Liver (tissue), 9 donors: ENCODE results near the gene IER3IP1. TPM values are rescaled to one million over a fixed set of nuclear protein-coding genes. Genes with fewer than 3 reads are reported as not detected.

Experiments
- DNase-seq: peaks from one replicate; pipeline ENCODE4 v3.0.0-alpha.2; 2017; ENCODE audit warnings: low spot score
- H3K27ac ChIP-seq, 2 donors: one replicate each; pipeline ENCODE4 v1.7.0; 2013; ENCODE audit warnings: inconsistent platforms in 2 of 2, low read length in 2 of 2, control low read depth in 1 of 2, low read depth in 1 of 2, mild to moderate bottlenecking in 1 of 2
- H3K27me3 ChIP-seq, 4 donors: one replicate each; pipeline versions ENCODE4 v1.6.1 to v1.7.0; 2013; ENCODE audit warnings: low read length in 3 of 4, inconsistent platforms in 1 of 4, mild to moderate bottlenecking in 1 of 4, moderate library complexity in 1 of 4; ENCODE audit not compliant: control insufficient read depth in 4 of 4, insufficient read depth in 4 of 4
- H3K36me3 ChIP-seq, 4 donors: one replicate each; pipeline versions ENCODE4 v1.6.1 to v1.7.0; 2013; ENCODE audit warnings: low read length in 3 of 4, mild to moderate bottlenecking in 3 of 4, low read depth in 1 of 4, moderate library complexity in 1 of 4; ENCODE audit not compliant: control insufficient read depth in 4 of 4, insufficient read depth in 3 of 4
- H3K4me1 ChIP-seq, 4 donors: one replicate each; pipeline versions ENCODE4 v1.6.1 to v1.7.0; 2013; ENCODE audit warnings: low read length in 3 of 4, mild to moderate bottlenecking in 3 of 4, moderate library complexity in 1 of 4; ENCODE audit not compliant: control insufficient read depth in 4 of 4, insufficient read depth in 4 of 4
- H3K4me3 ChIP-seq, 3 donors: one replicate each; pipeline versions ENCODE4 v1.6.1 to v1.7.0; 2013; ENCODE audit warnings: low read length in 3 of 3, control low read depth in 1 of 3, low read depth in 1 of 3, mild to moderate bottlenecking in 1 of 3
- H3K9ac ChIP-seq, 2 donors: one replicate each; pipeline ENCODE4 v1.7.0; 2013; ENCODE audit warnings: low read length in 2 of 2, mild to moderate bottlenecking in 2 of 2, moderate library complexity in 2 of 2, control low read depth in 1 of 2, low read depth in 1 of 2
- H3K9me3 ChIP-seq, 4 donors: one replicate each; pipeline versions ENCODE4 v1.6.1 to v1.7.0; 2013; ENCODE audit warnings: low read length in 3 of 4; ENCODE audit not compliant: control insufficient read depth in 4 of 4
- EGR1 ChIP-seq, 2 donors: IDR thresholded peaks; 2 replicates each; pipeline ENCODE4 v1.6.1; 2016 to 2018; ENCODE audit warnings: antibody characterized with exemption in 2 of 2, low read depth in 2 of 2
- FOXA1 ChIP-seq: IDR thresholded peaks from 2 replicates; pipeline ENCODE4 v1.6.1; 2016; ENCODE audit warnings: antibody characterized with exemption
- FOXA2 ChIP-seq: IDR thresholded peaks from 2 replicates; pipeline ENCODE4 v1.6.1; 2016; ENCODE audit warnings: antibody characterized with exemption
- GABPA ChIP-seq, 2 donors: IDR thresholded peaks in 1 of 2; conservative IDR thresholded peaks in 1 of 2; 2 replicates each; pipeline ENCODE4 v1.6.1; 2016; ENCODE audit warnings: antibody characterized with exemption in 2 of 2, mild to moderate bottlenecking in 1 of 2, moderate library complexity in 1 of 2
- HNF4A ChIP-seq, 2 donors: conservative IDR thresholded peaks; 2 replicates each; pipeline ENCODE4 v1.6.1; 2016; ENCODE audit warnings: antibody characterized with exemption in 2 of 2, mild to moderate bottlenecking in 2 of 2
- HNF4G ChIP-seq: IDR thresholded peaks from 2 replicates; pipeline ENCODE4 v1.6.1; 2016; ENCODE audit warnings: antibody characterized with exemption
- JUND ChIP-seq, 2 donors: IDR thresholded peaks; 2 replicates each; pipeline ENCODE4 v1.6.1; 2016; ENCODE audit warnings: antibody characterized with exemption in 2 of 2
- NR2F2 ChIP-seq: IDR thresholded peaks from 2 replicates; pipeline ENCODE4 v1.6.1; 2016; ENCODE audit warnings: antibody characterized with exemption
- RAD21 ChIP-seq, 2 donors: IDR thresholded peaks; 2 replicates each; pipeline ENCODE4 v1.6.1; 2016; ENCODE audit warnings: antibody characterized with exemption in 2 of 2, mild to moderate bottlenecking in 2 of 2
- RXRA ChIP-seq, 2 donors: IDR thresholded peaks; 2 replicates each; pipeline ENCODE4 v1.6.1; 2017 to 2018; ENCODE audit warnings: antibody characterized with exemption in 2 of 2, mild to moderate bottlenecking in 1 of 2
- SP1 ChIP-seq: IDR thresholded peaks from 2 replicates; pipeline ENCODE4 v1.6.1; 2018; ENCODE audit warnings: antibody characterized with exemption, mild to moderate bottlenecking
- TAF1 ChIP-seq: conservative IDR thresholded peaks from 2 replicates; pipeline ENCODE4 v1.6.1; 2016; ENCODE audit warnings: antibody characterized with exemption, mild to moderate bottlenecking
- YY1 ChIP-seq: IDR thresholded peaks from 2 replicates; pipeline ENCODE4 v1.6.1; 2016; ENCODE audit warnings: antibody characterized with exemption, mild to moderate bottlenecking
- WGBS: extraction: QIAGEN DNeasy Blood & Tissue Kit; methylation state at CpG from one replicate; pipeline ENCODE4 v1.1.7; 2013; 5-methylcytosine and 5-hydroxymethylcytosine counted together
- polyA plus RNA-seq, 2 donors: library from polyadenylated mRNA; stranded (reverse) in 1 of 2; unstranded in 1 of 2; fragments of 200-250 nt in 1 of 2; fragments of >200 nt in 1 of 2; fragmentation: Nextera tagmentation in 1 of 2; extraction: Ambion mirVana in 1 of 2; gene quantifications; one replicate each; pipeline versions ENCODE4 v1.2.1 to v1.2.3, GENCODE V29; 2013 to 2015
- total RNA-seq, 2 donors: library from RNA; depleted of rRNA; stranded (reverse); fragments of >200 nt; gene quantifications; one replicate each; pipeline ENCODE4 v1.2.3, GENCODE V29; 2014
- TF ChIP-seq, protein P1 (sequence below): IDR thresholded peaks from 2 replicates; pipeline ENCODE4 v1.6.1; 2016; ENCODE audit warnings: antibody characterized with exemption
- TF ChIP-seq, protein P2 (sequence below): IDR thresholded peaks from 2 replicates; pipeline ENCODE4 v1.6.1; 2016; ENCODE audit warnings: antibody characterized with exemption
- TF ChIP-seq, protein P3 (sequence below): IDR thresholded peaks from 2 replicates; pipeline ENCODE4 v1.6.1; 2016; ENCODE audit warnings: antibody characterized with exemption
- TF ChIP-seq, protein P4 (sequence below): fragments of 150-350 bp; IDR thresholded peaks from 2 replicates; pipeline ENCODE4 v1.5.1; 2017; ENCODE audit warnings: improper control_type of control experiment, low read depth, low read length; ENCODE audit not compliant: missing input control
- TF ChIP-seq, protein P5 (sequence below): IDR thresholded peaks from 2 replicates; pipeline ENCODE4 v1.6.1; 2016; ENCODE audit warnings: antibody characterized with exemption, mild to moderate bottlenecking
- donor health status: healthy.
- donor health status: healthy.
- donor health status: healthy.
- donor health status: healthy.
- donor health status: healthy.

Gene IER3IP1
- total and polyA plus RNA-seq, 4 donors = 8.0 to 24.9 (median 11.3) TPM

DNA sequence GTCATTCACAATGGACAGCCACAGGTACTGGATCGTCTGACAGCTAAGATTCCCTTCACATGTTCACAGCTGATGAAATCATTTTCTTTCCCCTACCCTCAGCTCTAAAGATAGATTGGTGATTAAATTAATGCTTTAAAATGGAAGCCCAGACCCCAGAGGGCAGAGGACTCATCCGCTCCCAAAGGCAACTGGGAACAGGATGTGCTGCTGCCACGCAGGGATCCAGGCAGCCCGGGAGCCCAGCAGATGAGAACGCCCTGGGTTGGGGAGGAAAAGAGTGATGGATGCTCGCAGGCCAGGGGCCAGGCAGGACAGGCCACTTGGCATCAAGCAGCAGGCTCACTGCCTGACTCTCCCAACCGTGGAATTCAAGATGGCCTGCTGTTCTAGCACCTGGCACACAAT is 67.2 kb downstream of the IER3IP1 start:
- peaks cover 7 to 58% (median 40%) of the 10 kb centered on the region in 4 donors for H3K36me3 ChIP-seq
- no peaks in the 10 kb centered on the region for H3K4me1 ChIP-seq
- 92% methylated on average over 7 of the region's 7 CpGs for WGBS
- DNase-seq = no peak
- no peak overlapping the region for H3K27ac ChIP-seq
- H3K4me3 ChIP-seq = no peak overlapping the region
- H3K27me3 ChIP-seq = no peaks in the 10 kb centered on the region
- TF ChIP-seq, protein P1, sequence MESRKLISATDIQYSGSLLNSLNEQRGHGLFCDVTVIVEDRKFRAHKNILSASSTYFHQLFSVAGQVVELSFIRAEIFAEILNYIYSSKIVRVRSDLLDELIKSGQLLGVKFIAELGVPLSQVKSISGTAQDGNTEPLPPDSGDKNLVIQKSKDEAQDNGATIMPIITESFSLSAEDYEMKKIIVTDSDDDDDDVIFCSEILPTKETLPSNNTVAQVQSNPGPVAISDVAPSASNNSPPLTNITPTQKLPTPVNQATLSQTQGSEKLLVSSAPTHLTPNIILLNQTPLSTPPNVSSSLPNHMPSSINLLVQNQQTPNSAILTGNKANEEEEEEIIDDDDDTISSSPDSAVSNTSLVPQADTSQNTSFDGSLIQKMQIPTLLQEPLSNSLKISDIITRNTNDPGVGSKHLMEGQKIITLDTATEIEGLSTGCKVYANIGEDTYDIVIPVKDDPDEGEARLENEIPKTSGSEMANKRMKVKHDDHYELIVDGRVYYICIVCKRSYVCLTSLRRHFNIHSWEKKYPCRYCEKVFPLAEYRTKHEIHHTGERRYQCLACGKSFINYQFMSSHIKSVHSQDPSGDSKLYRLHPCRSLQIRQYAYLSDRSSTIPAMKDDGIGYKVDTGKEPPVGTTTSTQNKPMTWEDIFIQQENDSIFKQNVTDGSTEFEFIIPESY = no peak
- TF ChIP-seq, protein P2, sequence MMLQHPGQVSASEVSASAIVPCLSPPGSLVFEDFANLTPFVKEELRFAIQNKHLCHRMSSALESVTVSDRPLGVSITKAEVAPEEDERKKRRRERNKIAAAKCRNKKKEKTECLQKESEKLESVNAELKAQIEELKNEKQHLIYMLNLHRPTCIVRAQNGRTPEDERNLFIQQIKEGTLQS = no peak
- TF ChIP-seq, protein P3, sequence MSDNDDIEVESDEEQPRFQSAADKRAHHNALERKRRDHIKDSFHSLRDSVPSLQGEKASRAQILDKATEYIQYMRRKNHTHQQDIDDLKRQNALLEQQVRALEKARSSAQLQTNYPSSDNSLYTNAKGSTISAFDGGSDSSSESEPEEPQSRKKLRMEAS = no peak
- TF ChIP-seq, protein P4, sequence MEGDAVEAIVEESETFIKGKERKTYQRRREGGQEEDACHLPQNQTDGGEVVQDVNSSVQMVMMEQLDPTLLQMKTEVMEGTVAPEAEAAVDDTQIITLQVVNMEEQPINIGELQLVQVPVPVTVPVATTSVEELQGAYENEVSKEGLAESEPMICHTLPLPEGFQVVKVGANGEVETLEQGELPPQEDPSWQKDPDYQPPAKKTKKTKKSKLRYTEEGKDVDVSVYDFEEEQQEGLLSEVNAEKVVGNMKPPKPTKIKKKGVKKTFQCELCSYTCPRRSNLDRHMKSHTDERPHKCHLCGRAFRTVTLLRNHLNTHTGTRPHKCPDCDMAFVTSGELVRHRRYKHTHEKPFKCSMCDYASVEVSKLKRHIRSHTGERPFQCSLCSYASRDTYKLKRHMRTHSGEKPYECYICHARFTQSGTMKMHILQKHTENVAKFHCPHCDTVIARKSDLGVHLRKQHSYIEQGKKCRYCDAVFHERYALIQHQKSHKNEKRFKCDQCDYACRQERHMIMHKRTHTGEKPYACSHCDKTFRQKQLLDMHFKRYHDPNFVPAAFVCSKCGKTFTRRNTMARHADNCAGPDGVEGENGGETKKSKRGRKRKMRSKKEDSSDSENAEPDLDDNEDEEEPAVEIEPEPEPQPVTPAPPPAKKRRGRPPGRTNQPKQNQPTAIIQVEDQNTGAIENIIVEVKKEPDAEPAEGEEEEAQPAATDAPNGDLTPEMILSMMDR = no peak
- TF ChIP-seq RXRA (IDR thresholded peaks at IDR 0.05) (no peak), HNF4G (no peak), JUND (IDR thresholded peaks at IDR 0.05) (no peak), GABPA (IDR thresholded peaks at IDR 0.05 in 1 of 2, conservative IDR thresholded peaks at IDR 0.05 in 1 of 2) (no peak), SP1 (no peak), HNF4A (conservative IDR thresholded peaks at IDR 0.05) (no peak), EGR1 (IDR thresholded peaks at IDR 0.05; ENCODE audit: low read depth in 2 of 2) (no peak), YY1 (no peak), TAF1 (no peak)
- TF ChIP-seq, protein P5, sequence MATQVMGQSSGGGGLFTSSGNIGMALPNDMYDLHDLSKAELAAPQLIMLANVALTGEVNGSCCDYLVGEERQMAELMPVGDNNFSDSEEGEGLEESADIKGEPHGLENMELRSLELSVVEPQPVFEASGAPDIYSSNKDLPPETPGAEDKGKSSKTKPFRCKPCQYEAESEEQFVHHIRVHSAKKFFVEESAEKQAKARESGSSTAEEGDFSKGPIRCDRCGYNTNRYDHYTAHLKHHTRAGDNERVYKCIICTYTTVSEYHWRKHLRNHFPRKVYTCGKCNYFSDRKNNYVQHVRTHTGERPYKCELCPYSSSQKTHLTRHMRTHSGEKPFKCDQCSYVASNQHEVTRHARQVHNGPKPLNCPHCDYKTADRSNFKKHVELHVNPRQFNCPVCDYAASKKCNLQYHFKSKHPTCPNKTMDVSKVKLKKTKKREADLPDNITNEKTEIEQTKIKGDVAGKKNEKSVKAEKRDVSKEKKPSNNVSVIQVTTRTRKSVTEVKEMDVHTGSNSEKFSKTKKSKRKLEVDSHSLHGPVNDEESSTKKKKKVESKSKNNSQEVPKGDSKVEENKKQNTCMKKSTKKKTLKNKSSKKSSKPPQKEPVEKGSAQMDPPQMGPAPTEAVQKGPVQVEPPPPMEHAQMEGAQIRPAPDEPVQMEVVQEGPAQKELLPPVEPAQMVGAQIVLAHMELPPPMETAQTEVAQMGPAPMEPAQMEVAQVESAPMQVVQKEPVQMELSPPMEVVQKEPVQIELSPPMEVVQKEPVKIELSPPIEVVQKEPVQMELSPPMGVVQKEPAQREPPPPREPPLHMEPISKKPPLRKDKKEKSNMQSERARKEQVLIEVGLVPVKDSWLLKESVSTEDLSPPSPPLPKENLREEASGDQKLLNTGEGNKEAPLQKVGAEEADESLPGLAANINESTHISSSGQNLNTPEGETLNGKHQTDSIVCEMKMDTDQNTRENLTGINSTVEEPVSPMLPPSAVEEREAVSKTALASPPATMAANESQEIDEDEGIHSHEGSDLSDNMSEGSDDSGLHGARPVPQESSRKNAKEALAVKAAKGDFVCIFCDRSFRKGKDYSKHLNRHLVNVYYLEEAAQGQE = no peak
- H3K9ac ChIP-seq = no peak overlapping the region
- no peaks in the 10 kb centered on the region for H3K9me3 ChIP-seq

DNA sequence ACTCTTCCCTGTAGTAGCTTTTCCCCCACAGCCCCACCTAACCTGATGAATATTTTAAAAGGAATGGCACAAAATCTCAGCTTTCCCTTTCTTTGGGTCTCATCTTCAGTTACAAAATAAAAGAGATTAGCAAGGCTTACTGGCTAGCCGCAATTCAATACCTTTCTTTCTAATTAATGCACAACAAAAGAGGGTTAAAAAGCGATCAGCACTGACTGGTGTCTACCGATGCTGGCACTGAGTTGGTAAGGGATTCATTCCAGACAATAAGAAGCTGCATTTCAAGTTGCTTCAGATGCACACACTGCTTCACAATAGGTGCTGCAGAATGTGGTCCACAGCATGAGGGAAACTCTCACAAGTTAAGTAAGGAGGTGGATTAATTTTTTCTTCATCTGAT is 67.8 kb downstream of the IER3IP1 start:
- no peak overlapping the region for H3K9ac ChIP-seq
- H3K4me3 ChIP-seq = no peak overlapping the region
- H3K4me1 ChIP-seq = no peaks in the 10 kb centered on the region
- 89% methylated on average over 3 of the region's 3 CpGs for WGBS
- no peak for DNase-seq
- no peaks in the 10 kb centered on the region for H3K27me3 ChIP-seq
- no peak overlapping the region for H3K27ac ChIP-seq
- H3K36me3 ChIP-seq = peaks cover 7 to 55% (median 39%) of the 10 kb centered on the region in 4 donors
- H3K9me3 ChIP-seq = no peaks in the 10 kb centered on the region
- TF ChIP-seq SP1 (no peak), GABPA (IDR thresholded peaks at IDR 0.05 in 1 of 2, conservative IDR thresholded peaks at IDR 0.05 in 1 of 2) (no peak), YY1 (no peak), FOXA1 (no peak), TAF1 (no peak), FOXA2 (no peak), EGR1 (IDR thresholded peaks at IDR 0.05; ENCODE audit: low read depth in 2 of 2) (no peak), HNF4G (no peak), NR2F2 (no peak), RAD21 (IDR thresholded peaks at IDR 0.05) (no peak)
- TF ChIP-seq, protein P2 = no peak
- TF ChIP-seq, protein P3 = no peak
- TF ChIP-seq, protein P5 = no peak
